ENCODE measurements around the gene PDE4B. TPM values are rescaled to one million over a fixed set of nuclear protein-coding genes. Genes with fewer than 3 reads are reported as not detected.

PDE4B gene
- total and polyA plus RNA-seq, 2 of the 13 experiments (the other 11 are each of a cell fraction or from before 2014, with no cell fraction given) = not detected

GRCh38 chr1:66300280-66300971 is 507.7 kb downstream of the PDE4B start:
- FAIRE-seq (no peak), ATAC-seq (no peak; the same call in none of the 3 replicates), DNase-seq (ENCODE audit: low spot score) (no peak)
- Histone ChIP-seq H2AFZ (ENCODE audit: low read length) (no peak overlapping the region), H3K9ac (ENCODE audit: insufficient read depth, low read depth, low read length) (no peak overlapping the region), H3K9me3 (ENCODE audit: low read length) (no peaks in the 10 kb centered on the region), H4K20me1 (ENCODE audit: insufficient read depth, low read length) (no peaks in the 10 kb centered on the region), H3K4me1 (ENCODE audit: insufficient read depth, low read length) (0 out of 2 replicates have a peak, but pooled peaks cover 7% of the 10 kb centered on the region), H3K79me2 (ENCODE audit: insufficient read depth, low read length) (no peaks in the 10 kb centered on the region), H3K36me3 (replicated peaks in 1 of 2; ENCODE audit: control insufficient read depth in 1 of 2, insufficient read depth in 2 of 2, low read length in 2 of 2) (no peaks in the 10 kb centered on the region), H3K27me3 (ENCODE audit: control insufficient read depth in 1 of 2, insufficient read depth in 2 of 2, low read length in 2 of 2) (no peaks in the 10 kb centered on the region), H3K4me3 (replicated peaks in 1 of 3; ENCODE audit: insufficient read depth in 1 of 3, low read depth in 2 of 3, low read length in 3 of 3) (no peak overlapping the region), H3K4me2 (ENCODE audit: low read depth, low read length) (no peak overlapping the region), H3K27ac (ENCODE audit: extremely low read length, insufficient read depth, low read length) (no peak overlapping the region)
- 26% methylated on average over 7 of the region's 7 CpGs for WGBS (ENCODE audit: low lambda C conversion rate)
- intact Hi-C loops (cut with micrococcal nuclease; ENCODE audit: unreplicated experiment) (no loop called here), in situ Hi-C loops (cut with HindIII; ENCODE audit: extremely low pct_ligation_motif_present, low pct_unique_long_range_greater_than_20kb) (no loop called here)
- TF ChIP-seq YEATS2 (CRISPR knock-in tag; IDR thresholded peaks at IDR 0.05; ENCODE audit: borderline replicate concordance) = no peak
- TF ChIP-seq ZNF253 (CRISPR knock-in tag; IDR thresholded peaks at IDR 0.05; ENCODE audit: borderline replicate concordance) = no peak
- TF ChIP-seq CEBPB (IDR thresholded peaks at IDR 0.05; ENCODE audit: borderline replicate concordance, low read depth, low read length) = peak; percentile 65
- peak; percentile 37; the same call in 1 of the 2 replicates for TF ChIP-seq CEBPG (CRISPR knock-in tag; IDR thresholded peaks at IDR 0.05)
- POLR2A ChIA-PET = no interaction called here
- BruUV-seq (replicated peaks) = no TSS peak
- CTCF ChIA-PET (ENCODE audit: low intra/inter-chr PET ratio, low total read pairs) = no interaction called here

GRCh38 chr1:66300972-66301451 is 508.3 kb downstream of the PDE4B start:
- H3K4me2 ChIP-seq (ENCODE audit: low read depth, low read length) = peak overlapping the region; percentile 63
- no peak for DNase-seq (ENCODE audit: low spot score)
- ChIA-PET POLR2A (no interaction called here), CTCF (ENCODE audit: low intra/inter-chr PET ratio, low total read pairs) (no interaction called here)
- intact Hi-C loops (cut with micrococcal nuclease; ENCODE audit: unreplicated experiment) = no loop called here
- H3K4me1 ChIP-seq (ENCODE audit: insufficient read depth, low read length) = 0 out of 2 replicates have a peak, but pooled peaks cover 7% of the 10 kb centered on the region
- H3K4me3 ChIP-seq (replicated peaks in 1 of 3; ENCODE audit: insufficient read depth in 1 of 3, low read depth in 2 of 3, low read length in 3 of 3) = peak overlapping the region; percentile 23 to 42 (median 42); a peak in 3 of 6 replicates
- H2AFZ ChIP-seq (ENCODE audit: low read length) = peak overlapping the region; percentile 74
- no peak for FAIRE-seq
- no peaks in the 10 kb centered on the region for H3K9me3 ChIP-seq (ENCODE audit: low read length)
- no peak overlapping the region for H3K27ac ChIP-seq (ENCODE audit: extremely low read length, insufficient read depth, low read length)
- no peak overlapping the region for H3K9ac ChIP-seq (ENCODE audit: insufficient read depth, low read depth, low read length)
- no peaks in the 10 kb centered on the region for H4K20me1 ChIP-seq (ENCODE audit: insufficient read depth, low read length)
- in situ Hi-C loops (cut with HindIII; ENCODE audit: extremely low pct_ligation_motif_present, low pct_unique_long_range_greater_than_20kb) = no loop called here
- ATAC-seq = peak; percentile 48
- BruUV-seq (replicated peaks) = no TSS peak
- no peaks in the 10 kb centered on the region for H3K36me3 ChIP-seq (replicated peaks in 1 of 2; ENCODE audit: control insufficient read depth in 1 of 2, insufficient read depth in 2 of 2, low read length in 2 of 2)
- TF ChIP-seq TP53 (CRISPR knock-in tag; conservative IDR thresholded peaks at IDR 0.05) (no peak), HOXA7 (CRISPR knock-in tag; IDR thresholded peaks at IDR 0.05) (no peak), KLF9 (CRISPR knock-in tag; IDR thresholded peaks at IDR 0.05; ENCODE audit: low read depth) (no peak), ATF1 (CRISPR knock-in tag; IDR thresholded peaks at IDR 0.05) (no peak), ZGPAT (CRISPR knock-in tag; IDR thresholded peaks at IDR 0.05) (no peak), NCOR1 (IDR thresholded peaks at IDR 0.05; ENCODE audit: borderline replicate concordance, low read length) (no peak), ZNF749 (CRISPR knock-in tag; IDR thresholded peaks at IDR 0.05; ENCODE audit: borderline replicate concordance) (no peak), SRY (CRISPR knock-in tag; IDR thresholded peaks at IDR 0.05) (no peak)
- no peaks in the 10 kb centered on the region for H3K79me2 ChIP-seq (ENCODE audit: insufficient read depth, low read length)
- 38% methylated on average over 4 of the region's 4 CpGs for WGBS (ENCODE audit: low lambda C conversion rate)
- H3K27me3 ChIP-seq (ENCODE audit: control insufficient read depth in 1 of 2, insufficient read depth in 2 of 2, low read length in 2 of 2) = no peaks in the 10 kb centered on the region

All from HepG2 (cell line).